ENCODE measurements around the gene GSAP.

Gene GSAP

GRCh38 chr7:77383333-77383740 is 32.8 kb downstream of the GSAP start:
- Histone ChIP-seq H3K9me2 (ENCODE audit: low read depth, low read length) (no peaks in the 10 kb centered on the region), H3K4me2 (ENCODE audit: low read length) (no peak overlapping the region), H3K4me1 (ENCODE audit: insufficient read depth, low read length, severe bottlenecking) (peaks cover 10% of the 10 kb centered on the region), H2AFZ (ENCODE audit: low read length) (no peak overlapping the region), H3K9me3 (ENCODE audit: low read length) (no peaks in the 10 kb centered on the region), H3K4me3 (ENCODE audit: low read depth, low read length, poor library complexity, severe bottlenecking) (no peak overlapping the region), H3K27me3 (ENCODE audit: insufficient read depth, low read length) (no peaks in the 10 kb centered on the region), H3K27ac (ENCODE audit: low read depth, low read length, poor library complexity, severe bottlenecking) (no peak overlapping the region), H3K79me2 (ENCODE audit: insufficient read depth, low read length) (no peaks in the 10 kb centered on the region), H3K36me3 (ENCODE audit: insufficient read depth, low read length) (no peaks in the 10 kb centered on the region), H3F3A (ENCODE audit: insufficient read depth, low read length) (no peaks in the 10 kb centered on the region), H4K20me1 (ENCODE audit: insufficient read depth, low read length) (no peaks in the 10 kb centered on the region), H3K9ac (ENCODE audit: low read length) (no peak overlapping the region)
- TF ChIP-seq CTCF (IDR thresholded peaks at IDR 0.05; ENCODE audit: low read length) (no peak), EZH2 (IDR thresholded peaks at IDR 0.05; ENCODE audit: borderline replicate concordance, low read length) (no peak)

- no peaks in the 10 kb centered on the region for H3K27me3 ChIP-seq (ENCODE audit: insufficient read depth, low read length)
- H2AFZ ChIP-seq (ENCODE audit: low read length), result no peak overlapping the region
- H3K9ac ChIP-seq (ENCODE audit: low read length), result no peak overlapping the region
- H3K27ac ChIP-seq (ENCODE audit: low read depth, low read length, poor library complexity, severe bottlenecking), result no peak overlapping the region
- no peak overlapping the region for H3K4me3 ChIP-seq (ENCODE audit: low read depth, low read length, poor library complexity, severe bottlenecking)
- H3K9me3 ChIP-seq (ENCODE audit: low read length), result no peaks in the 10 kb centered on the region
- H3K36me3 ChIP-seq (ENCODE audit: insufficient read depth, low read length), result no peaks in the 10 kb centered on the region
- no peak overlapping the region for H3K4me2 ChIP-seq (ENCODE audit: low read length)
- H3K9me2 ChIP-seq (ENCODE audit: low read depth, low read length), result no peaks in the 10 kb centered on the region
- no peaks in the 10 kb centered on the region for H3K79me2 ChIP-seq (ENCODE audit: insufficient read depth, low read length)
- H3F3A ChIP-seq (ENCODE audit: insufficient read depth, low read length), result no peaks in the 10 kb centered on the region
- H4K20me1 ChIP-seq (ENCODE audit: insufficient read depth, low read length), result no peaks in the 10 kb centered on the region
- H3K4me1 ChIP-seq (ENCODE audit: insufficient read depth, low read length, severe bottlenecking), result peaks cover 3% of the 10 kb centered on the region
- TF ChIP-seq EZH2 (IDR thresholded peaks at IDR 0.05; ENCODE audit: borderline replicate concordance, low read length) (no peak), CTCF (IDR thresholded peaks at IDR 0.05; ENCODE audit: low read length) (no peak)
Observed at GRCh38 chr7:77382532-77382931, 33.6 kb downstream of the GSAP start.

- H3K79me2 ChIP-seq (ENCODE audit: insufficient read depth, low read length), result no peaks in the 10 kb centered on the region
- H3K9me2 ChIP-seq (ENCODE audit: low read depth, low read length), result no peaks in the 10 kb centered on the region
- H3K9ac ChIP-seq (ENCODE audit: low read length), result no peak overlapping the region
- H3K27me3 ChIP-seq (ENCODE audit: insufficient read depth, low read length), result no peaks in the 10 kb centered on the region
- no peaks in the 10 kb centered on the region for H4K20me1 ChIP-seq (ENCODE audit: insufficient read depth, low read length)
- no peaks in the 10 kb centered on the region for H3K9me3 ChIP-seq (ENCODE audit: low read length)
- H3K4me2 ChIP-seq (ENCODE audit: low read length), result no peak overlapping the region
- no peak overlapping the region for H3K27ac ChIP-seq (ENCODE audit: low read depth, low read length, poor library complexity, severe bottlenecking)
- H3K36me3 ChIP-seq (ENCODE audit: insufficient read depth, low read length), result no peaks in the 10 kb centered on the region
- no peak for TF ChIP-seq EZH2 (IDR thresholded peaks at IDR 0.05; ENCODE audit: borderline replicate concordance, low read length)
- TF ChIP-seq CTCF (IDR thresholded peaks at IDR 0.05; ENCODE audit: low read length), result no peak
- no peaks in the 10 kb centered on the region for H3F3A ChIP-seq (ENCODE audit: insufficient read depth, low read length)
- no peak overlapping the region for H3K4me3 ChIP-seq (ENCODE audit: low read depth, low read length, poor library complexity, severe bottlenecking)
- H3K4me1 ChIP-seq (ENCODE audit: insufficient read depth, low read length, severe bottlenecking), result no peaks in the 10 kb centered on the region
- no peak overlapping the region for H2AFZ ChIP-seq (ENCODE audit: low read length)
Observed at GRCh38 chr7:77378584-77378983, 37.6 kb downstream of the GSAP start.

Data from OCI-LY1 (cell line).